HG02623 (cell line): Measurements from ENCODE around the gene HSD11B1.

Experiments used
- ATAC-seq: cut with Tn5 transposase; IDR thresholded peaks from one replicate; pipeline ENCODE4 v1.9.1; 2021; ENCODE audit warnings: moderate library complexity; ENCODE audit not compliant: unreplicated experiment

HSD11B1 gene

DNA sequence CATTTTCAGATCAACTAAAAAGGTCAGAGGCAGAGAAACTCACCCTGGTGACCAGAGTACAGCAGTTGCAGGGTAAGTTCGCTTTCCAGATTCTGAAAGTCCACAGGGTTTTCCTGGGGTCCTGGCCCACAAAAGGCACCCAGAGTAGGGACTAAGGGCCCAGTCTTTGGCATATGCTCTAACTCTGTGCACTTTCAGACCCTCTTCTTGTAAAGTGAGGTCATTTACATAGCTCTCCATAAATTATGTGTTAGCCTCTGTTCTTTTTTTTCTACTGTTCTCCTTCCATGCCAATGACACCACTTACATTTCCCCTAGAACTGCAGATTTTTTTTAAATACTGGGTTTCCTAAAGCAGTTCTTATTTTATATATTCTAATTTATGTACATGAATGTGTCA lies 73.5 kb downstream of the HSD11B1 start:
- ATAC-seq: no peak

DNA sequence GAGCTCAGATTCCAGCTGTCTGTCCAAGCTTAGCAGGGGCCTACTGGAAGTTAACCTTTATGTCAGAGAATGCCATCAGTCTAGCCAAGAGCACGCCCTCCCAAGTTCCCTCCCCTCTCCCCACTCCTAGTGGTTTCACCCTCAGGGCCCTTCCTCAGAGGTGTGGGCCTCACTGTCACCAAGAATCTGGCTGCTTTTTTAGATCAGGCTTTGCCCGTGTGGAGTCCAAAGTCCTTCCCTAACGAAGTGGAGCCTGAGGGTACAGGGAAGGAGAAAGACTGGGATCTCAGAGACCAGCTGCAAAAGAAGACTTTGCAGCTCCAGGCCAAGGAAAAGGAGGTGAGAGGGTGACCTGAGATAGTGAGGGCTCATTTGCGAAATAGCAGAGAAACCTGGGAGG lies 75.6 kb downstream of the HSD11B1 start:
- ATAC-seq: no peak

DNA sequence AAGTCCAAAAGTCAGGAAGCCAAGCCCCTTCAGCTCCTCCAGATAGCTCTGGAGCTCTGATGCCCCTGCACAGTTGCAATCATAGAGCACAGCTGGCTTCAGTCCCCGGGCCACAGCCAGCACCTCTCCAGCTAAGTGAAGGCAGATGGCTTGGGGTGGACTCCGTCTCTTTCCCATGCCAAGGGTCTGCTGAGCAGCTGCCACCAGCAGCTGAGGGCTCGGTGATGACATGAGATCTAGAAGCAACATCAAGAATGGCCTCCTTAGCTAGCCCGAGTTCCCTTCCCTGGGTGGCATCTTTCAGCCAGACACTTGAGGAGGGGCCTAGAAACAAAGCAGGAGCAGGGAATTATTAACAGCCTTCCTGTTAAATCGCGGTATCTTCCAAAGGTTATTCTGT lies 78.7 kb downstream of the HSD11B1 start:
- no peak for ATAC-seq
